Cardiac muscle cell (in vitro differentiated cells and primary cell): ENCODE data around the gene RTL10. TPM values are rescaled to one million over a fixed set of nuclear protein-coding genes. Genes with fewer than 3 reads are reported as not detected.

Experiments
- DNase-seq, 2 donors: peaks; one replicate each; pipeline versions ENCODE4 v3.0.0 to v3.0.0-alpha.2; 2010 to 2017; ENCODE audit warnings: low read depth in 1 of 2, low spot score in 1 of 2
- H3K27ac ChIP-seq: fragments of 200-600 bp; sonication (generic); 2 replicates; pipeline ENCODE4 v1.5.1; 2016
- H3K27me3 ChIP-seq: fragments of 200-600 bp; sonication (generic); 2 replicates; pipeline ENCODE4 v1.6.0; 2016; ENCODE audit warnings: control low read depth
- H3K36me3 ChIP-seq: fragments of 200-600 bp; sonication (generic); 2 replicates; pipeline ENCODE4 v1.5.1; 2016; ENCODE audit warnings: control low read depth
- H3K4me1 ChIP-seq: fragments of 200-600 bp; sonication (generic); 2 replicates; pipeline ENCODE4 v1.8.1; 2017; ENCODE audit warnings: low read depth, mild to moderate bottlenecking, mixed run types
- H3K4me3 ChIP-seq: fragments of 200-600 bp; sonication (generic); 2 replicates; pipeline ENCODE4 v1.5.1; 2016; ENCODE audit warnings: mild to moderate bottlenecking
- H3K9me3 ChIP-seq: fragments of 200-600 bp; sonication (generic); 2 replicates; pipeline ENCODE4 v1.5.1; 2017; ENCODE audit warnings: low read depth, mild to moderate bottlenecking, control low read depth
- CTCF ChIP-seq: IDR thresholded peaks from 2 replicates; pipeline ENCODE4 v1.5.1; 2012; ENCODE audit warnings: low read depth, mild to moderate bottlenecking, low read length
- polyA plus RNA-seq: library from polyadenylated mRNA; unstranded; fragments of >200 nt; fragmentation: Nextera tagmentation; extraction: Ambion mirVana; gene quantifications from 2 replicates; pipeline ENCODE4 v1.2.1, GENCODE V29; 2016
- total RNA-seq: library from RNA; depleted of rRNA; stranded (reverse); fragments of >200 nt; gene quantifications from 2 replicates; pipeline ENCODE4 v1.2.3, GENCODE V29; 2016

Gene RTL10
- total and polyA plus RNA-seq, 2 experiments from 2014 or later, result 11.9 to 20.9 TPM

GRCh38 chr22:19896665-19897355, 42.1 kb upstream of the RTL10 start:
- Histone ChIP-seq H3K27ac (no peak overlapping the region), H3K4me3 (no peak overlapping the region), H3K36me3 (no peaks in the 10 kb centered on the region), H3K27me3 (no peaks in the 10 kb centered on the region), H3K4me1 (peaks cover 12% of the 10 kb centered on the region), H3K9me3 (no peaks in the 10 kb centered on the region)
- no peak for DNase-seq
- TF ChIP-seq CTCF, result no peak

- no peak overlapping the region for H3K4me3 ChIP-seq
- DNase-seq, result no peak
- TF ChIP-seq CTCF, result no peak
- peaks cover 20% of the 10 kb centered on the region for H3K4me1 ChIP-seq
- H3K36me3 ChIP-seq, result no peaks in the 10 kb centered on the region
- H3K27ac ChIP-seq, result no peak overlapping the region
- H3K9me3 ChIP-seq, result no peaks in the 10 kb centered on the region
- H3K27me3 ChIP-seq, result no peaks in the 10 kb centered on the region
Measured at GRCh38 chr22:19895160-19895849, 40.6 kb upstream of the RTL10 start.

DNA sequence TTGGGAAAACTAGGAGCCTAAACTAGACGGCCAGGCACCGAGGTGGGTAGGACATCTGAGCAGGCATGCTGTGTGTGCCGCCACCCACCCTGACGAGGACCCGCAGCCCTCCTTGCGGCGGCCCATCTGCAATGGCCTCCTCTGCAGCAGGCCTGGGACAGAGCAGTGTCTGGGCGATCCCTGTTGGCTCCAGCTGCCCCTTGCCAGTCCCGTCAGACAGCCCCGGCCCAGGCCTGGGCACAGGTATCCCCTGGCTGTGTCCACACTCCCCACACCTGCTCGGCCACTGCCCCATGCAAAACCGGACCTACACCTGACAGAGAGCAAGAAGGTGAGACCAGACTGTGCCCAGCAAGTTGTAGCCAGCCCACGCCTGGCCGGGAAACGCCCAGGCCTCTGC, 38.7 kb upstream of the RTL10 start:
- Histone ChIP-seq H3K27ac (no peak overlapping the region), H3K27me3 (no peaks in the 10 kb centered on the region), H3K4me3 (no peak overlapping the region), H3K4me1 (peaks cover 20% of the 10 kb centered on the region), H3K36me3 (no peaks in the 10 kb centered on the region), H3K9me3 (no peaks in the 10 kb centered on the region)
- DNase-seq, result no peak
- no peak for TF ChIP-seq CTCF

GRCh38 chr22:19892925-19893324, 38.3 kb upstream of the RTL10 start:
- H3K36me3 ChIP-seq, result no peaks in the 10 kb centered on the region
- no peaks in the 10 kb centered on the region for H3K27me3 ChIP-seq
- H3K9me3 ChIP-seq, result no peaks in the 10 kb centered on the region
- no peak overlapping the region for H3K27ac ChIP-seq
- TF ChIP-seq CTCF, result no peak
- no peak overlapping the region for H3K4me3 ChIP-seq
- peaks cover 20% of the 10 kb centered on the region for H3K4me1 ChIP-seq
- no peak for DNase-seq

DNA sequence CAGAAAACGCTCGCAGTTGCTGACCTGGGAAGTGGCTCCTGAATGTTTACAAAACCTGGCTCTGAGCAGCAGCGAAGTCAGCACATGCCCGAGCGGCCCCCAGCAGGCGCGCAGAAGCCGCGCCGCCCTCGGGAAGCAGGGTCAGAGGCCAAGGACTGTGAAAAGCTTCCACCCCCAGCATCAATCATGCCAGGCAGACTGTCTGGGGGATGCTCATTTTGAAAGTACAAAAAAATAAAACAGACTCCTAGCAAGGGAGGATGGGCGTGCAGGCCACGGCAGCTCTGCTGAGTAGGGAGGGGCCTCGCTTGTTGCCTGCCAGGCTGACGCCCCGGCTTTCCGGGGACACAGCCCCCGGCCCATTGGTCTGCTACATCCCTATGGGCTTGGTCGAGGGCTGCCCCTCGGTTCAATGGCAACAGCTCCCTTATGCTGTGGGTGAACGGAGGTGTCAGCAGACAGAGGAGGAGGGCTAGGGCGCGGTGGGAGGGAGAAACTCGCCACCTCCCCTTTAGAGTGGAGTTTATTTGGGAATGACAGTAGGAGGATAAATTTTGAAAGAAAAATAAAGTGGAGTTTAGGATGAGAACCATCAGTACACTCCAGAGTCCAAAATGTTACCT, 37.7 kb upstream of the RTL10 start:
- no peak overlapping the region for H3K4me3 ChIP-seq
- no peak for TF ChIP-seq CTCF
- DNase-seq, result peak in 1 of 2 donors; percentile 63
- no peaks in the 10 kb centered on the region for H3K27me3 ChIP-seq
- H3K36me3 ChIP-seq, result no peaks in the 10 kb centered on the region
- peaks cover 15% of the 10 kb centered on the region for H3K4me1 ChIP-seq
- H3K9me3 ChIP-seq, result no peaks in the 10 kb centered on the region
- H3K27ac ChIP-seq, result no peak overlapping the region
